ENCODE data around the gene ONECUT2. TPM values are rescaled to one million over a fixed set of nuclear protein-coding genes. Genes with fewer than 3 reads are reported as not detected.
A peak's percentile ranks its signal among the peaks of the same experiment; 100 is the strongest.

The ONECUT2 gene
- total RNA-seq, 4 donors from 2014 or later, result under 0.01 to 0.06 (median under 0.01) TPM; not detected in 1

DNA sequence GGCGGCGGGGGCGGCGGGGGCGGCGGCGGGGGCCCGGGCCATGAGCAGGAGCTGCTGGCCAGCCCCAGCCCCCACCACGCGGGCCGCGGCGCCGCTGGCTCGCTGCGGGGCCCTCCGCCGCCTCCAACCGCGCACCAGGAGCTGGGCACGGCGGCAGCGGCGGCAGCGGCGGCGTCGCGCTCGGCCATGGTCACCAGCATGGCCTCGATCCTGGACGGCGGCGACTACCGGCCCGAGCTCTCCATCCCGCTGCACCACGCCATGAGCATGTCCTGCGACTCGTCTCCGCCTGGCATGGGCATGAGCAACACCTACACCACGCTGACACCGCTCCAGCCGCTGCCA lies 644 bp downstream of the ONECUT2 start:
- H3K27me3 ChIP-seq, result peaks cover 4 to 97% (median 87%) of the 10 kb centered on the region in 4 donors
- TF ChIP-seq EP300 (IDR thresholded peaks at IDR 0.05) (no peak), POLR2AphosphoS5 (IDR thresholded peaks at IDR 0.05) (no peak), POLR2A (IDR thresholded peaks at IDR 0.05; ENCODE audit: low read depth) (no peak)
- TF ChIP-seq, protein P1, sequence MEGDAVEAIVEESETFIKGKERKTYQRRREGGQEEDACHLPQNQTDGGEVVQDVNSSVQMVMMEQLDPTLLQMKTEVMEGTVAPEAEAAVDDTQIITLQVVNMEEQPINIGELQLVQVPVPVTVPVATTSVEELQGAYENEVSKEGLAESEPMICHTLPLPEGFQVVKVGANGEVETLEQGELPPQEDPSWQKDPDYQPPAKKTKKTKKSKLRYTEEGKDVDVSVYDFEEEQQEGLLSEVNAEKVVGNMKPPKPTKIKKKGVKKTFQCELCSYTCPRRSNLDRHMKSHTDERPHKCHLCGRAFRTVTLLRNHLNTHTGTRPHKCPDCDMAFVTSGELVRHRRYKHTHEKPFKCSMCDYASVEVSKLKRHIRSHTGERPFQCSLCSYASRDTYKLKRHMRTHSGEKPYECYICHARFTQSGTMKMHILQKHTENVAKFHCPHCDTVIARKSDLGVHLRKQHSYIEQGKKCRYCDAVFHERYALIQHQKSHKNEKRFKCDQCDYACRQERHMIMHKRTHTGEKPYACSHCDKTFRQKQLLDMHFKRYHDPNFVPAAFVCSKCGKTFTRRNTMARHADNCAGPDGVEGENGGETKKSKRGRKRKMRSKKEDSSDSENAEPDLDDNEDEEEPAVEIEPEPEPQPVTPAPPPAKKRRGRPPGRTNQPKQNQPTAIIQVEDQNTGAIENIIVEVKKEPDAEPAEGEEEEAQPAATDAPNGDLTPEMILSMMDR (IDR thresholded peaks at IDR 0.05), result no peak
- no peak for DNase-seq (ENCODE audit: extremely low spot score)
- intact Hi-C loops (cut with DNase I), result no loop called here
- H3K27ac ChIP-seq (replicated peaks in 1 of 4), result no peak overlapping the region
- H3K4me1 ChIP-seq, result peaks cover 55 to 70% (median 67%) of the 10 kb centered on the region in 4 donors
- no peaks in the 10 kb centered on the region for H3K36me3 ChIP-seq
- peak overlapping the region; percentile 56 to 69 (median 58) for H3K4me3 ChIP-seq
- WGBS, result 0% methylated on average over 8 of the region's 44 CpGs
- no peaks in the 10 kb centered on the region for H3K9me3 ChIP-seq

DNA sequence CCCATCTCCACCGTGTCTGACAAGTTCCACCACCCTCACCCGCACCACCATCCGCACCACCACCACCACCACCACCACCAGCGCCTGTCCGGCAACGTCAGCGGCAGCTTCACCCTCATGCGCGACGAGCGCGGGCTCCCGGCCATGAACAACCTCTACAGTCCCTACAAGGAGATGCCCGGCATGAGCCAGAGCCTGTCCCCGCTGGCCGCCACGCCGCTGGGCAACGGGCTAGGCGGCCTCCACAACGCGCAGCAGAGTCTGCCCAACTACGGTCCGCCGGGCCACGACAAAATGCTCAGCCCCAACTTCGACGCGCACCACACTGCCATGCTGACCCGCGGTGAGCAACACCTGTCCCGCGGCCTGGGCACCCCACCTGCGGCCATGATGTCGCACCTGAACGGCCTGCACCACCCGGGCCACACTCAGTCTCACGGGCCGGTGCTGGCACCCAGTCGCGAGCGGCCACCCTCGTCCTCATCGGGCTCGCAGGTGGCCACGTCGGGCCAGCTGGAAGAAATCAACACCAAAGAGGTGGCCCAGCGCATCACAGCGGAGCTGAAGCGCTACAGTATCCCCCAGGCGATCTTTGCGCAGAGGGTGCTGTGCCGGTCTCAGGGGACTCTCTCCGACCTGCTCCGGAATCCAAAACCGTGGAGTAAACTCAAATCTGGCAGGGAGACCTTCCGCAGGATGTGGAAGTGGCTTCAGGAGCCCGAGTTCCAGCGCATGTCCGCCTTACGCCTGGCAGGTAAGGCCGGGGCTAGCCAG lies 1.2 kb downstream of the ONECUT2 start:
- Histone ChIP-seq H3K4me3 (peak overlapping the region; percentile 56 to 69 (median 58)), H3K9me3 (no peaks in the 10 kb centered on the region), H3K27me3 (peaks cover 4 to 97% (median 88%) of the 10 kb centered on the region in 4 donors), H3K27ac (replicated peaks in 1 of 4) (no peak overlapping the region), H3K36me3 (no peaks in the 10 kb centered on the region), H3K4me1 (peaks cover 58 to 76% (median 72%) of the 10 kb centered on the region in 4 donors)
- no peak for TF ChIP-seq EP300 (IDR thresholded peaks at IDR 0.05)
- TF ChIP-seq POLR2AphosphoS5 (IDR thresholded peaks at IDR 0.05), result no peak
- TF ChIP-seq POLR2A (IDR thresholded peaks at IDR 0.05; ENCODE audit: low read depth), result no peak
- TF ChIP-seq, protein P1 (IDR thresholded peaks at IDR 0.05), result no peak
- DNase-seq (ENCODE audit: extremely low spot score), result no peak
- intact Hi-C loops (cut with DNase I), result no loop called here
- 4% methylated on average over 18 of the region's 62 CpGs for WGBS

DNA sequence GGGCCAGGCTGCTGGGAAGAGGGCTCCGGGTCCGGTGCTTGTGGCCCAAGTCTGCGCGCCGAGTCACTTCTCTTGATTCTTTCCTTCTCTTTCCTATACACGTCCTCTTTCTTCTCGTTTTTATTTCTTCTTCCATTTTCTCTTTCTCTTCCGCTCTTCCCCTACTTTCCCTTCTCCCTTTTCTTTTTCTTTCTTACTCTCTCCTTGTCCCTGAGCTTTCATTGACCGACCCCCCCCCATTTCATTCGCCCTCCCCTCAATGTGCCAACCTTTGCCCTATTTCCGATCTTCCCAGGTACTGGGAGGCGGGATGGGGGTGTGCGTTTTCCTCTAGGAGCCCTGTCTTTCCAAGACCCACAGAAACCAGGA lies 1.8 kb downstream of the ONECUT2 start:
- H3K4me1 ChIP-seq, result peaks cover 58 to 80% (median 76%) of the 10 kb centered on the region in 4 donors

DNA sequence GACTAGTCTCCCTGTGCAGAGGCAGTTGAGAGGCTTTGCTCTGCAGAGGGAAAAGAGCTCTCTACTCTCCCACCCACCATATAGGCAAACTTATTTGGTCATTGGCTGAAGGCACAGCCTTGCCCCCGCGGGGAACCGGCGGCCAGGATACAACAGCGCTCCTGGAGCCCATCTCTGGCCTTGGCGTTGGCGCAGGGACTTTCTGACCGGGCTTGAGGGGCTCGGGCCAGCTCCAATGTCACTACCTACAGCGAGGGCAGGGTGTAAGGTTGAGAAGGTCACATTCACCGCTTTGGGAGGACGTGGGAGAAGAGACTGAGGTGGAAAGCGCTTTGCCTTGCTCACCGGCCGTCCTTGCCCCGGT lies 2.2 kb downstream of the ONECUT2 start:
- Histone ChIP-seq H3K4me1 (peaks cover 58 to 80% (median 76%) of the 10 kb centered on the region in 4 donors), H3K27me3 (peaks cover 4 to 97% (median 85%) of the 10 kb centered on the region in 4 donors), H3K36me3 (no peaks in the 10 kb centered on the region), H3K4me3 (peak overlapping the region in 3 of 4 donors; percentile 13 to 35 (median 19)), H3K27ac (replicated peaks in 1 of 4) (no peak overlapping the region), H3K9me3 (no peaks in the 10 kb centered on the region)
- DNase-seq (ENCODE audit: extremely low spot score), result no peak
- TF ChIP-seq EP300 (IDR thresholded peaks at IDR 0.05) (no peak), POLR2AphosphoS5 (IDR thresholded peaks at IDR 0.05) (no peak), POLR2A (IDR thresholded peaks at IDR 0.05; ENCODE audit: low read depth) (no peak)
- TF ChIP-seq, protein P1 (IDR thresholded peaks at IDR 0.05), result no peak
- intact Hi-C loops (cut with DNase I), result no loop called here
- WGBS, result 0% methylated on average over 2 of the region's 16 CpGs

More for the DNA sequence above, 1.8 kb downstream of the ONECUT2 start:
- 7% methylated on average over 13 of the region's 13 CpGs for WGBS
- peak overlapping the region in 3 of 4 donors; percentile 25 to 58 (median 56) for H3K4me3 ChIP-seq
- intact Hi-C loops (cut with DNase I), result no loop called here
- TF ChIP-seq POLR2AphosphoS5 (IDR thresholded peaks at IDR 0.05), result no peak
- no peak for TF ChIP-seq EP300 (IDR thresholded peaks at IDR 0.05)
- no peak for TF ChIP-seq POLR2A (IDR thresholded peaks at IDR 0.05; ENCODE audit: low read depth)
- TF ChIP-seq, protein P1 (IDR thresholded peaks at IDR 0.05), result no peak
- no peaks in the 10 kb centered on the region for H3K36me3 ChIP-seq
- H3K9me3 ChIP-seq, result no peaks in the 10 kb centered on the region
- H3K27me3 ChIP-seq, result peaks cover 4 to 97% (median 88%) of the 10 kb centered on the region in 4 donors
- no peak overlapping the region for H3K27ac ChIP-seq (replicated peaks in 1 of 4)
- DNase-seq (ENCODE audit: extremely low spot score), result no peak

Measured in esophagus muscularis mucosa (tissue), 4 donors.